ES-I3 (cell line): ENCODE measurements around the gene PLEKHM1.
"Not testable (repeated sequence)": the region's sequence is repeated elsewhere in the genome, so short reads cannot be mapped to it uniquely, and the experiment has no call there.

Experiments used
- H3K36me3 ChIP-seq: 2 replicates; pipeline ENCODE4 v1.6.1; 2013; ENCODE audit warnings: mild to moderate bottlenecking, low read length, control low read depth, moderate library complexity; ENCODE audit not compliant: insufficient read depth
- H3K4me1 ChIP-seq: 2 replicates; pipeline ENCODE4 v1.6.1; 2013; ENCODE audit warnings: mild to moderate bottlenecking, control low read depth, low read length; ENCODE audit not compliant: insufficient read depth
- H3K9ac ChIP-seq: 2 replicates; pipeline ENCODE4 v1.6.1; 2013; ENCODE audit warnings: low read depth, mild to moderate bottlenecking, low read length, moderate library complexity
- H3K9me3 ChIP-seq: 2 replicates; pipeline ENCODE4 v1.6.1; 2013; ENCODE audit warnings: mild to moderate bottlenecking, low read length, moderate library complexity; ENCODE audit not compliant: control insufficient read depth, insufficient read depth

Gene PLEKHM1

GRCh38 chr17:45483177-45483576 lies 7.3 kb downstream of the PLEKHM1 start:
- H3K4me1 ChIP-seq, H3K9ac ChIP-seq, H3K36me3 ChIP-seq, H3K9me3 ChIP-seq: not testable (repeated sequence)

GRCh38 chr17:45482317-45482716 lies 8.2 kb downstream of the PLEKHM1 start:
- not testable (repeated sequence) for H3K4me1 ChIP-seq

GRCh38 chr17:45475436-45475835 lies 15.1 kb downstream of the PLEKHM1 start:
- not testable (repeated sequence) for H3K36me3 ChIP-seq, H3K4me1 ChIP-seq, H3K9me3 ChIP-seq, H3K9ac ChIP-seq

More at GRCh38 chr17:45482317-45482716, 8.2 kb downstream of the PLEKHM1 start:
- H3K9ac ChIP-seq, H3K9me3 ChIP-seq, H3K36me3 ChIP-seq: not testable (repeated sequence)

DNA sequence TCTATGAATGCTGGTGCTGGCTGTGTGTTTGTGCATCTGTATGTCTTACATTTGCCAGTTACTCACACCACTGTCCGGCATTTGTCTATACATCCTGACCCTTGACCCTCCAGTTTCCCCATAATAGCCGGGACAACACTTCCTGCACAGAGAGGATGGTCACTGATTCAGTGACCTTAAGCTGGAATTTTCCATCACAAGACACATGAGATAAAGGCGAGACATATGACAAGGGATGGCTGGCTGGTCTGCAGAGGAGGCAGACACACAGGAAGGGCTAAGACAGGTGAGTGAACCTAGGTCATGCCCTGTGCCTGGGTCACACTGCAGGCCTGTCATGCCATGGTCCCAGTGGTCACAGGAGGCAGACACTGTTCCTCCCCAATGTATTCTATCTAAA lies 18.3 kb downstream of the PLEKHM1 start:
- not testable (repeated sequence) for H3K9me3 ChIP-seq, H3K4me1 ChIP-seq, H3K9ac ChIP-seq, H3K36me3 ChIP-seq

- H3K9ac ChIP-seq, H3K4me1 ChIP-seq, H3K9me3 ChIP-seq, H3K36me3 ChIP-seq: not testable (repeated sequence)
These were observed 21.3 kb downstream of the PLEKHM1 start for GRCh38 chr17:45469204-45469563.

- not testable (repeated sequence) for H3K36me3 ChIP-seq, H3K4me1 ChIP-seq, H3K9me3 ChIP-seq, H3K9ac ChIP-seq
These were observed 22.0 kb downstream of the PLEKHM1 start for GRCh38 chr17:45468293-45469203.

DNA sequence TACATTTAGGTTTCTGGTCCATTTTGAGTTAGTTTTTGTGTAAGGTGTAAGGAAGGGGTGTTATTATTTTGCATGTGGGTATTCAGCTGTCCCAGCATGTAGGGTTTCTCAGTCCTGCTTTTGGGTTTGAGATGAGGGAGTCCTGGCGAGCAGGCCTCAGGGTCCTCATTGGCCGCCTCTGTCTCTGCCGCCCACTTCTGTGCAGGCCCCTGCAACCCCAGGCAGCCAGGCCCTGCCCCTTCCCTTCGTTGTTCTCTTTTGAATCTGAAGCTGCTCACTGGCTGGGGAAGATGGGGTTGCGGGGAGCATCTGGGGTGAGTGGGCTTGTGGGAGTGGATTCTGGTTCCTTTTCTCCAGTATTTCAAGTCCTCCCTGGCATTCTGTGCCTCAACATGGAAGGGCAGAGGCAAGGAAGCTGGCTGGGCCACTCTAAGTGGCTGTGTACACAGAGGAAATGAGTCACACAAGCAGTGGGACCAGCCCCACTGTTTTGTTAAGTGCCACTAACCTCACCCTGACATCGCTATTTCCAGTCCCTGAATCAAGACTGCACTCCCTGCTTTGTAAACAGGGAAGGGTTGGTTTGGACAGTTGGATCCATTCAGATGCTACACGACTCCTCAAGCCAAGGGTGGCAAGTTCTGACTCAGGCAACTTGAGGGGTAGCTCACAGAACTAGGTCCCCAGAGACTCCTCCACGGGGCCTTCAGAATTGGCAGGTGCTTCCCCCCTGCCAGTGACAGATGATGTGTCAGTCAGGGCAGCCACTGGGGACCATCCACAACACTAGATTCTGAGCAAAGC lies 28.8 kb downstream of the PLEKHM1 start:
- H3K9ac ChIP-seq, H3K36me3 ChIP-seq, H3K4me1 ChIP-seq, H3K9me3 ChIP-seq: not testable (repeated sequence)

- H3K9ac ChIP-seq, H3K36me3 ChIP-seq, H3K9me3 ChIP-seq, H3K4me1 ChIP-seq: not testable (repeated sequence)
These were observed 30.1 kb downstream of the PLEKHM1 start for GRCh38 chr17:45460422-45460821.

DNA sequence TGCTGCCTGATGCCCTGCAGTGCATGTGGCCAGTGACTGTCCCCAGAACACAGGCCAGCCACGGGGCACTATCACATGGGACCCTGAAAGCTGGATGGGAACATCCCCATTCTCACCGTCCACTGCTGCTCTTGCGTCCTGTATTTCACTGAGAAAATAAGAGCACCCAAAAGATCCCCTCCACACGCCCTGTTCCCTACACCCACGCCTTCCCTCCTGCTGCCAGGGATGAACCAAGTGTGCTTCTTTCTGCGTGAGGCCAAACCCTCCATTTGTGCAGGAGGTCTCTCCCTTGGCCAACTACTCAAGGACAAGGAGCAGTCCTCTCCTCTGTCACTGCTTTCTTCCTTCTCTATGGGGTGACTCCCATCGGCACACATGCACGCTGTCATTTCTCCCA lies 36.2 kb downstream of the PLEKHM1 start:
- H3K36me3 ChIP-seq, H3K9ac ChIP-seq, H3K4me1 ChIP-seq, H3K9me3 ChIP-seq: not testable (repeated sequence)

DNA sequence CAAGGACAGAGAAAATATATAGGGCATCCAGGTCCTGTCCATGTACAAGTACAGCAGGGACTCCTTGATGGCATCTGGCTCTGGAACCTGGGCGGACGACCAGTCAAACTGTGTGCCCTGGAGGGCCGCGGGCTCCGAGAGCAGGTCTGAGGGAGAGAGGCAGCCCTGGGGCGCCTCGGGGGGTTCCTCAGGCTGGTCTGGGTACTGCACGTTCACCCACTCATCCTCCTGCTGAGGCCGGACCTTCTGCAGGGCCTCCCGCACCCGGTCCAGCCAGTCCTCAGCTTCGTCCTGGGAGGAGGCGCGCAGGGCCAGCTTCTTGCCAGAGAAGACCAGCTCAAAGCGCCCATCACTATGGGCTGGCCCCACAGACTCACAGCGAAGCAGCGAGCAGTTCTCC lies 36.8 kb downstream of the PLEKHM1 start:
- H3K9ac ChIP-seq, H3K36me3 ChIP-seq, H3K4me1 ChIP-seq, H3K9me3 ChIP-seq: not testable (repeated sequence)

GRCh38 chr17:45453225-45453534 lies 37.3 kb downstream of the PLEKHM1 start:
- H3K9ac ChIP-seq, H3K36me3 ChIP-seq: not testable (repeated sequence)

GRCh38 chr17:45452329-45453224 lies 37.9 kb downstream of the PLEKHM1 start:
- H3K36me3 ChIP-seq, H3K4me1 ChIP-seq, H3K9ac ChIP-seq, H3K9me3 ChIP-seq: not testable (repeated sequence)

More at GRCh38 chr17:45453225-45453534, 37.3 kb downstream of the PLEKHM1 start:
- not testable (repeated sequence) for H3K9me3 ChIP-seq, H3K4me1 ChIP-seq

- not testable (repeated sequence) for H3K4me1 ChIP-seq, H3K9ac ChIP-seq, H3K36me3 ChIP-seq, H3K9me3 ChIP-seq
These were observed 38.9 kb downstream of the PLEKHM1 start for GRCh38 chr17:45451660-45452059.

DNA sequence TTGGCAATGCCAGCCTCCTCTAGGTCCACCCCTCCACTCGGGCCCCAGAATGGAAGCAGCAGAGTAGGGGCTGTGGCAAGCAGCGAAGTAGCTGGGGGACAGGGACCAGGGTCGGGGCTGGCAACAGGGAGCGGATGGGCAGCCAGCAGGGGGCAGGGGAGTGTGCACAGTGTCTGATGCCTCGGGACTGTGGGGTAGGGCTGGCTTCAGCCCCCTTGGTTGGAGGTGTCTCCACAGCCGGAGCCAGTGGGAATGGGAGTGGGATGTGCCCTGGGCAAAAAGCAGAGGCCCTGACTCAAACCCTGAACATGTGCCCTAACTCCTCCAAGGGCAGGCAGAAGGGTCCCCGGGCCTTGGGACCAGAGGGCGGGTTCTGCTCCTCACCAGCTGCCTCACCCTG lies 39.4 kb downstream of the PLEKHM1 start:
- H3K9me3 ChIP-seq, result no peaks in the 10 kb centered on the region
- no peaks in the 10 kb centered on the region for H3K36me3 ChIP-seq
- H3K9ac ChIP-seq, result no peak overlapping the region
- peaks cover 2% of the 10 kb centered on the region; the same call in 1 of the 2 replicates for H3K4me1 ChIP-seq
